Panc1 (cell line): Measurements from ENCODE around the gene KERA.

Source experiments
- POLR2AphosphoS5 ChIP-seq: IDR thresholded peaks from 2 replicates; pipeline ENCODE4 v1.6.1; 2012; ENCODE audit warnings: mild to moderate bottlenecking, low read depth, low read length, moderate library complexity
- TF ChIP-seq, protein P1 (sequence below): fragments of 450-650 bp; IDR thresholded peaks from 2 replicates; pipeline ENCODE4 v1.5.1; 2017; ENCODE audit warnings: mild to moderate bottlenecking

DNA sequence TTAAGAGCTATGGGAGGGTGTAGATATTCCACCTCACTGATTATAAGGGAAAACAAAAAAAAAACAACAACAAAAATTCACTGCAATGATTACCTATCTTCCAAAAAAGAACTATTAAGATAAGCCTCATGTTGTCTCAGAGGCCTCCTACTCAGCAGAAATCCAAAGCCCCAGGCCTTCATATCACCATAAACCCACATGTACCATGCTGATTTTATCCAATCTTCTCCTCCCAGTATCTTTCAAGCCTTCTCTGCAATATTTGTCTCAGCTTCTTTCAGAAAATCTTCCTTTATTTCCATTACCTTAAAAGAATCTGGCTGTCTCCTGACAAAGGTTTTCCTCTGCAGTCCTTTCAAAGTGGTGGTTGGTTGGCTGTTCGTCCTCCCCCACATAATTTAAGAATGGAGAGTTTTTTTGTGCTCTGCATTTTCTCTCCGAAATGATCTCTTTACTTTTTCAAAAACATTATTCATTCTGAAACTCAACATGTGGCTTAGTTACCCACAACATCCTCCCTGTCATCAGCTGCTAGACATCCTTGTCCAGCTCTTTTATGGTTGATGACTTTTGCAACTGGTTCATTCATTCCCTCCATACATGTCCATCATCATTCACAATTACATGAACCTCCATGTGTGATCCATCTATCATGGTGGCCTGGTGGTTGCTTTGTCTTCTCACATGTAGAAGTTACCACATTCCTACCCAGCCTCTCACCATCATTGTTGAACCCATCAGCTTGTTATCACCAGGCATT lies 50.1 kb downstream of the KERA start:
- TF ChIP-seq POLR2AphosphoS5: no peak
- TF ChIP-seq, protein P1, sequence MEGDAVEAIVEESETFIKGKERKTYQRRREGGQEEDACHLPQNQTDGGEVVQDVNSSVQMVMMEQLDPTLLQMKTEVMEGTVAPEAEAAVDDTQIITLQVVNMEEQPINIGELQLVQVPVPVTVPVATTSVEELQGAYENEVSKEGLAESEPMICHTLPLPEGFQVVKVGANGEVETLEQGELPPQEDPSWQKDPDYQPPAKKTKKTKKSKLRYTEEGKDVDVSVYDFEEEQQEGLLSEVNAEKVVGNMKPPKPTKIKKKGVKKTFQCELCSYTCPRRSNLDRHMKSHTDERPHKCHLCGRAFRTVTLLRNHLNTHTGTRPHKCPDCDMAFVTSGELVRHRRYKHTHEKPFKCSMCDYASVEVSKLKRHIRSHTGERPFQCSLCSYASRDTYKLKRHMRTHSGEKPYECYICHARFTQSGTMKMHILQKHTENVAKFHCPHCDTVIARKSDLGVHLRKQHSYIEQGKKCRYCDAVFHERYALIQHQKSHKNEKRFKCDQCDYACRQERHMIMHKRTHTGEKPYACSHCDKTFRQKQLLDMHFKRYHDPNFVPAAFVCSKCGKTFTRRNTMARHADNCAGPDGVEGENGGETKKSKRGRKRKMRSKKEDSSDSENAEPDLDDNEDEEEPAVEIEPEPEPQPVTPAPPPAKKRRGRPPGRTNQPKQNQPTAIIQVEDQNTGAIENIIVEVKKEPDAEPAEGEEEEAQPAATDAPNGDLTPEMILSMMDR: no peak
